ENCODE data around the gene PTP4A1.

GRCh38 chr6:63525186-63525878, 46.9 kb upstream of the PTP4A1 start:
- TF ChIP-seq POLR2AphosphoS5 (IDR thresholded peaks at IDR 0.05) (no peak), CTCF (IDR thresholded peaks at IDR 0.05) (no peak)

Measured in suprapubic skin (tissue), 3 donors.